HepG2 (cell line): ENCODE results near the gene SYT8. TPM values are rescaled to one million over a fixed set of nuclear protein-coding genes. Genes with fewer than 3 reads are reported as not detected.

Experiments
- CHD2 ChIP-seq: IDR thresholded peaks from 2 replicates; pipeline ENCODE4 v1.6.1; 2011; ENCODE audit warnings: low read depth, low read length, improper control_type of control experiment
- FOXM1 ChIP-seq: sonication (generic); formaldehyde crosslinking; IDR thresholded peaks from 2 replicates; pipeline ENCODE4 v1.5.0; 2020; ENCODE audit warnings: missing genetic modification reagents
- IRF2 ChIP-seq: IDR thresholded peaks from 2 replicates; pipeline ENCODE4 v1.6.1; 2018; ENCODE audit warnings: missing genetic modification reagents, missing compliant biosample characterization
- MAZ ChIP-seq, 2 experiments: sonication (generic) in 1 of 2; formaldehyde crosslinking in 1 of 2; IDR thresholded peaks; 2 replicates each; pipeline versions ENCODE4 v1.5.0 to v1.6.1; 2012 to 2020; ENCODE audit warnings: low read depth in 2 of 2, mild to moderate bottlenecking in 2 of 2, borderline replicate concordance in 1 of 2, improper control_type of control experiment in 1 of 2, low read length in 1 of 2, missing genetic modification reagents in 1 of 2, moderate library complexity in 1 of 2
- MTF2 ChIP-seq: sonication (generic); formaldehyde crosslinking; IDR thresholded peaks from 2 replicates; pipeline ENCODE4 v1.5.0; 2020; ENCODE audit warnings: missing genetic modification reagents, borderline replicate concordance
- MZF1 ChIP-seq: sonication (generic); formaldehyde crosslinking; IDR thresholded peaks from 2 replicates; pipeline ENCODE4 v1.8.1; 2023; ENCODE audit warnings: mild to moderate bottlenecking, missing genetic modification reagents, borderline replicate concordance
- NCOR1 ChIP-seq: fragments of 200-600 bp; sonication (generic); IDR thresholded peaks from 2 replicates; pipeline ENCODE4 v1.7.0; 2017; ENCODE audit warnings: antibody characterized with exemption, low read length, borderline replicate concordance
- NFE2L1 ChIP-seq: sonication (generic); formaldehyde crosslinking; IDR thresholded peaks from 2 replicates; pipeline ENCODE4 v1.4.0; 2020; ENCODE audit warnings: missing genetic modification reagents, mild to moderate bottlenecking, borderline replicate concordance
- NR2F1 ChIP-seq, 2 experiments: fragments of 450-650 bp in 1 of 2; formaldehyde crosslinking in 1 of 2; IDR thresholded peaks; 2 replicates each; pipeline versions ENCODE4 v1.5.0 to v1.6.1; 2016 to 2020; ENCODE audit warnings: mild to moderate bottlenecking in 1 of 2, missing compliant biosample characterization in 1 of 2, missing genetic modification reagents in 1 of 2, moderate library complexity in 1 of 2
- POLR2AphosphoS2 ChIP-seq: IDR thresholded peaks from 2 replicates; pipeline ENCODE4 v1.6.1; 2011; ENCODE audit warnings: low read depth, low read length, improper control_type of control experiment
- SRSF1 ChIP-seq: fragments of 200-400 bp; formaldehyde crosslinking; optimal IDR thresholded peaks from 2 replicates; pipeline ENCODE3; 2017; ENCODE audit warnings: mild to moderate bottlenecking, low read depth, low read length, moderate library complexity
- ZBTB20 ChIP-seq: sonication (generic); formaldehyde crosslinking; IDR thresholded peaks from 2 replicates; pipeline ENCODE4 v1.8.1; 2023; ENCODE audit warnings: missing genetic modification reagents, low read depth, mild to moderate bottlenecking, borderline replicate concordance
- ZFP36 ChIP-seq: fragments of 150-350 bp; IDR thresholded peaks from 2 replicates; pipeline ENCODE4 v1.6.1; 2018; ENCODE audit warnings: borderline replicate concordance, low read length, low read depth; ENCODE audit not compliant: partially characterized antibody
- ZFP82 ChIP-seq: sonication (generic); formaldehyde crosslinking; IDR thresholded peaks from 2 replicates; pipeline ENCODE4 v1.5.1; 2020; ENCODE audit warnings: mild to moderate bottlenecking, missing genetic modification reagents, borderline replicate concordance
- ZNF451 ChIP-seq: sonication (generic); formaldehyde crosslinking; IDR thresholded peaks from 2 replicates; pipeline ENCODE4 v1.5.0; 2020; ENCODE audit warnings: mild to moderate bottlenecking, missing genetic modification reagents
- ZNF577 ChIP-seq: sonication (generic); formaldehyde crosslinking; IDR thresholded peaks from 2 replicates; pipeline ENCODE4 v1.4.0; 2020; ENCODE audit warnings: mild to moderate bottlenecking, low read depth, missing genetic modification reagents, borderline replicate concordance
- ZNF615 ChIP-seq: sonication (generic); formaldehyde crosslinking; IDR thresholded peaks from 2 replicates; pipeline ENCODE4 v1.5.0; 2020; ENCODE audit warnings: mild to moderate bottlenecking, missing genetic modification reagents, borderline replicate concordance
- ZSCAN31 ChIP-seq: sonication (generic); formaldehyde crosslinking; IDR thresholded peaks from 2 replicates; pipeline ENCODE4 v1.5.0; 2020; ENCODE audit warnings: low read depth, mild to moderate bottlenecking, missing genetic modification reagents
- polyA plus RNA-seq, 8 experiments: library from polyadenylated mRNA; depleted of rRNA in 3 of 8; stranded (reverse) in 7 of 8; unstranded in 1 of 8; fragments of >200 nt; fragmentation: Illumina TruSeq in 4 of 8; extraction: Trizol in 4 of 8; gene quantifications; 2 replicates each; pipeline versions ENCODE4 v1.2.1 to v1.2.3, GENCODE V29; 2011 to 2016; ENCODE audit warnings: low read depth in 4 of 8, missing spikeins in 1 of 8, mixed read lengths in 1 of 8; ENCODE audit not compliant: insufficient read depth in 1 of 8
- total RNA-seq, 5 experiments: library from RNA; depleted of rRNA; stranded (reverse); fragments of >200 nt; fragmentation: Illumina TruSeq; extraction: Trizol; gene quantifications; 2 replicates each; pipeline ENCODE4 v1.2.3, GENCODE V29; 2016; ENCODE audit warnings: low read depth in 1 of 5
- TF ChIP-seq, protein P1 (sequence below): sonication (generic); formaldehyde crosslinking; IDR thresholded peaks from 2 replicates; pipeline ENCODE4 v1.4.0; 2020; ENCODE audit warnings: low read depth, mild to moderate bottlenecking, missing genetic modification reagents
- TF ChIP-seq, protein P2 (sequence below): sonication (generic); formaldehyde crosslinking; IDR thresholded peaks from 2 replicates; pipeline ENCODE4 v1.4.0; 2020; ENCODE audit warnings: mild to moderate bottlenecking, missing genetic modification reagents
- TF ChIP-seq, protein P3 (sequence below), 2 experiments: sonication (generic) in 1 of 2; formaldehyde crosslinking in 1 of 2; IDR thresholded peaks; 2 replicates each; pipeline versions ENCODE4 v1.4.0 to v1.6.1; 2018 to 2020; ENCODE audit warnings: missing genetic modification reagents in 2 of 2, borderline replicate concordance in 1 of 2, low read depth in 1 of 2, mild to moderate bottlenecking in 1 of 2, missing biosample characterization in 1 of 2
- TF ChIP-seq, protein P4 (sequence below): sonication (generic); formaldehyde crosslinking; IDR thresholded peaks from 2 replicates; pipeline ENCODE4 v1.4.0; 2020; ENCODE audit warnings: mild to moderate bottlenecking, missing genetic modification reagents

The SYT8 gene
- total and polyA plus RNA-seq, 2 of the 13 experiments (the other 11 are each of a cell fraction or from before 2014, with no cell fraction given): 0.60 to 2.3 TPM

DNA sequence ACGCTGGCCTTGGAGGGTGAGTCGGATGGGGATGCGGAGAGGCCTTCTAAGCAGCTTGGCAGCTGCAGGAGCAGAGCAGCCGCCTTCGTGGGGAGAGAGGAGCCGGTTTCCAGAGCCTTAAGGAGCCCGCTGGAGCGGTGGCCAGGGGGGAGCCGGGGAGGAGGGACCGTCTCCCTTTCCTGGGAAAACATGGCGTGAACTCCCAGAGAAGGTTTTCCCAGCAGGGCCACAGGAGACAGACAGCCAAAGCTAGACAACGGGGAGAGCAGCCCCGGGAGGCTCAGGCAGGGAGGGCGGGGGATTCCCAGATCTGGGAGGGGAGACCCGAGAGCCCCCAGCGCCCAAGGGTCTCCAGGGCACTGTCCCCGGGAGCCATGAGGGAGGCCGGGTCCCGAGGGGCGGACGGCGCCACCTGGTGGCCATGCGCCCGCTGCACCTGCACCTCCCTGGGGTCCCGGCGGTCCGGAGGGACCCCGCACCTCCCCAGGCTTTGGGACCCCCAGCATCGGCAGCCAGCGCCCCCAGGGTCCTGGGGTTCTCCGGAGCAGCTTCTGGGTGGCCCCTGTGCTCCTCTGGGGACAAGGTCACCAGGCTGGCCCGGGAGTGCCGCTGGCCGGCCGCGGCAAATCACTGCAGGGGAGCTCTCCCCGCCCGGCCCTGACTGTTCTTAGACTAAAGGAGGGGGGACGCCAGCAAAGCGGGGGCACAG, 2.4 kb upstream of the SYT8 start (continued):
- TF ChIP-seq SRSF1: peak; percentile 30
- TF ChIP-seq MZF1 (CRISPR knock-in tag): no peak
- no peak for TF ChIP-seq NFE2L1
- no peak for TF ChIP-seq ZBTB20
- no peak for TF ChIP-seq IRF2
- TF ChIP-seq POLR2AphosphoS2: no peak
- TF ChIP-seq, protein P1, sequence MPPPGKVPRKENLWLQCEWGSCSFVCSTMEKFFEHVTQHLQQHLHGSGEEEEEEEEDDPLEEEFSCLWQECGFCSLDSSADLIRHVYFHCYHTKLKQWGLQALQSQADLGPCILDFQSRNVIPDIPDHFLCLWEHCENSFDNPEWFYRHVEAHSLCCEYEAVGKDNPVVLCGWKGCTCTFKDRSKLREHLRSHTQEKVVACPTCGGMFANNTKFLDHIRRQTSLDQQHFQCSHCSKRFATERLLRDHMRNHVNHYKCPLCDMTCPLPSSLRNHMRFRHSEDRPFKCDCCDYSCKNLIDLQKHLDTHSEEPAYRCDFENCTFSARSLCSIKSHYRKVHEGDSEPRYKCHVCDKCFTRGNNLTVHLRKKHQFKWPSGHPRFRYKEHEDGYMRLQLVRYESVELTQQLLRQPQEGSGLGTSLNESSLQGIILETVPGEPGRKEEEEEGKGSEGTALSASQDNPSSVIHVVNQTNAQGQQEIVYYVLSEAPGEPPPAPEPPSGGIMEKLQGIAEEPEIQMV: 0 out of 2 replicates have a peak, but pooled peaks have one; percentile 40
- TF ChIP-seq ZSCAN31: no peak
- no peak for TF ChIP-seq NR2F1 (CRISPR knock-in tag; IDR thresholded peaks at IDR 0.05)
- TF ChIP-seq ZNF451 (CRISPR knock-in tag): no peak
- TF ChIP-seq, protein P2, sequence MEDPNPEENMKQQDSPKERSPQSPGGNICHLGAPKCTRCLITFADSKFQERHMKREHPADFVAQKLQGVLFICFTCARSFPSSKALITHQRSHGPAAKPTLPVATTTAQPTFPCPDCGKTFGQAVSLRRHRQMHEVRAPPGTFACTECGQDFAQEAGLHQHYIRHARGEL (CRISPR knock-in tag): no peak
- TF ChIP-seq ZNF577 (CRISPR knock-in tag): no peak
- TF ChIP-seq, protein P3, sequence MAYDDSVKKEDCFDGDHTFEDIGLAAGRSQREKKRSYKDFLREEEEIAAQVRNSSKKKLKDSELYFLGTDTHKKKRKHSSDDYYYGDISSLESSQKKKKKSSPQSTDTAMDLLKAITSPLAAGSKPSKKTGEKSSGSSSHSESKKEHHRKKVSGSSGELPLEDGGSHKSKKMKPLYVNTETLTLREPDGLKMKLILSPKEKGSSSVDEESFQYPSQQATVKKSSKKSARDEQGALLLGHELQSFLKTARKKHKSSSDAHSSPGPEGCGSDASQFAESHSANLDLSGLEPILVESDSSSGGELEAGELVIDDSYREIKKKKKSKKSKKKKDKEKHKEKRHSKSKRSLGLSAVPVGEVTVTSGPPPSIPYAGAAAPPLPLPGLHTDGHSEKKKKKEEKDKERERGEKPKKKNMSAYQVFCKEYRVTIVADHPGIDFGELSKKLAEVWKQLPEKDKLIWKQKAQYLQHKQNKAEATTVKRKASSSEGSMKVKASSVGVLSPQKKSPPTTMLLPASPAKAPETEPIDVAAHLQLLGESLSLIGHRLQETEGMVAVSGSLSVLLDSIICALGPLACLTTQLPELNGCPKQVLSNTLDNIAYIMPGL (CRISPR knock-in tag; IDR thresholded peaks at IDR 0.05; ENCODE audit: borderline replicate concordance in 1 of 2, low read depth in 1 of 2): peak; percentile 55 to 80; a peak in 3 of 4 replicates
- TF ChIP-seq MTF2 (CRISPR knock-in tag): no peak
- TF ChIP-seq, protein P4, sequence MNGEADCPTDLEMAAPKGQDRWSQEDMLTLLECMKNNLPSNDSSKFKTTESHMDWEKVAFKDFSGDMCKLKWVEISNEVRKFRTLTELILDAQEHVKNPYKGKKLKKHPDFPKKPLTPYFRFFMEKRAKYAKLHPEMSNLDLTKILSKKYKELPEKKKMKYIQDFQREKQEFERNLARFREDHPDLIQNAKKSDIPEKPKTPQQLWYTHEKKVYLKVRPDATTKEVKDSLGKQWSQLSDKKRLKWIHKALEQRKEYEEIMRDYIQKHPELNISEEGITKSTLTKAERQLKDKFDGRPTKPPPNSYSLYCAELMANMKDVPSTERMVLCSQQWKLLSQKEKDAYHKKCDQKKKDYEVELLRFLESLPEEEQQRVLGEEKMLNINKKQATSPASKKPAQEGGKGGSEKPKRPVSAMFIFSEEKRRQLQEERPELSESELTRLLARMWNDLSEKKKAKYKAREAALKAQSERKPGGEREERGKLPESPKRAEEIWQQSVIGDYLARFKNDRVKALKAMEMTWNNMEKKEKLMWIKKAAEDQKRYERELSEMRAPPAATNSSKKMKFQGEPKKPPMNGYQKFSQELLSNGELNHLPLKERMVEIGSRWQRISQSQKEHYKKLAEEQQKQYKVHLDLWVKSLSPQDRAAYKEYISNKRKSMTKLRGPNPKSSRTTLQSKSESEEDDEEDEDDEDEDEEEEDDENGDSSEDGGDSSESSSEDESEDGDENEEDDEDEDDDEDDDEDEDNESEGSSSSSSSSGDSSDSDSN (CRISPR knock-in tag): no peak; the same call in 1 of the 2 replicates
- TF ChIP-seq ZFP36: no peak
- no peak for TF ChIP-seq NCOR1
- no peak for TF ChIP-seq MAZ (IDR thresholded peaks at IDR 0.05; ENCODE audit: borderline replicate concordance, low read depth, low read length)
- TF ChIP-seq MAZ (CRISPR knock-in tag; IDR thresholded peaks at IDR 0.05; ENCODE audit: low read depth): 0 out of 2 replicates have a peak, but pooled peaks have one; percentile 30
- no peak for TF ChIP-seq ZFP82
- TF ChIP-seq FOXM1: no peak
- no peak for TF ChIP-seq ZNF615 (CRISPR knock-in tag)
- no peak for TF ChIP-seq CHD2
